ENCODE data around the gene ZNF705A.

- no peak for TF ChIP-seq EZH2phosphoT487 (IDR thresholded peaks at IDR 0.05; ENCODE audit: unreplicated experiment)
- TF ChIP-seq JUNB (IDR thresholded peaks at IDR 0.05; ENCODE audit: unreplicated experiment): no peak
- TF ChIP-seq CTCF (conservative IDR thresholded peaks at IDR 0.05; ENCODE audit: low read depth in 2 of 2): no peak
- no peak for TF ChIP-seq POLR2AphosphoS5 (IDR thresholded peaks at IDR 0.05; ENCODE audit: low read depth)
- no peak for TF ChIP-seq EZH2 (IDR thresholded peaks at IDR 0.05; ENCODE audit: low read depth, unreplicated experiment)
- no peak for TF ChIP-seq CREB1 (CRISPR knock-in tag; IDR thresholded peaks at IDR 0.05; ENCODE audit: low read depth)
- TF ChIP-seq ZNF331 (CRISPR knock-in tag; IDR thresholded peaks at IDR 0.05; ENCODE audit: low read depth): no peak
- TF ChIP-seq REST (IDR thresholded peaks at IDR 0.05; ENCODE audit: unreplicated experiment): no peak
- no peak for TF ChIP-seq ETS1 (IDR thresholded peaks at IDR 0.05)
- no peak for TF ChIP-seq ZNF114 (CRISPR knock-in tag; IDR thresholded peaks at IDR 0.05)
- TF ChIP-seq STAT1 (IDR thresholded peaks at IDR 0.05; ENCODE audit: unreplicated experiment): no peak
- TF ChIP-seq NANOG (IDR thresholded peaks at IDR 0.05; ENCODE audit: borderline replicate concordance): no peak
- TF ChIP-seq ZNF462 (CRISPR knock-in tag; IDR thresholded peaks at IDR 0.05): no peak
Observed at GRCh38 chr12:8154526-8154925, 2.3 kb upstream of the ZNF705A start.
